Activated CD8-positive, alpha-beta memory T cell treated with anti-CD3 and anti-CD28 coated beads for 1 hour (primary cell): Measurements from ENCODE around the gene MDM4.

Experiments used
- DNase-seq, 2 donors: peaks; one replicate each; pipeline ENCODE4 v3.0.0-alpha.2; 2020; ENCODE audit warnings: low read depth in 1 of 2; ENCODE audit errors: extremely low read depth in 1 of 2

MDM4 gene

GRCh38 chr1:204600968-204601367 is 84.8 kb downstream of the MDM4 start:
- no peak for DNase-seq

GRCh38 chr1:204602111-204602579 is 85.9 kb downstream of the MDM4 start:
- no peak for DNase-seq

- no peak for DNase-seq
These were observed 86.8 kb downstream of the MDM4 start for GRCh38 chr1:204602871-204603542.

- DNase-seq: no peak
These were observed 89.6 kb downstream of the MDM4 start for GRCh38 chr1:204605791-204606190.
